K562 (cell line): ENCODE measurements around the gene TGFB2. TPM values are rescaled to one million over a fixed set of nuclear protein-coding genes. Genes with fewer than 3 reads are reported as not detected.

Source experiments
- ATAC-seq: fragments of 200-7000 bp; cut with Tn5 transposase; 3 replicates; pipeline ENCODE4 v1.9.1; 2020; ENCODE audit warnings: moderate library complexity
- BruUV-seq: library from RNA; stranded (reverse); fragments of 400-500 nt; replicated peaks from 2 replicates; lab custom pipeline; 2021; lab: Mats Ljungman, UMichigan
- CTCF ChIA-PET: fragments of 300-600 bp; formaldehyde crosslinking; extraction: SDS; loops from one replicate; lab custom pipeline; 2021; ENCODE audit warnings: low intra/inter-chr PET ratio; lab: Yijun Ruan, JAX
- POLR2A ChIA-PET: fragments of 300-600, 350-650 bp; sonication (Branson Sonifier 250); formaldehyde crosslinking; extraction: SDS; loops from one replicate; lab custom pipeline; 2021; ENCODE audit warnings: antibody characterized with exemption, inconsistent platforms; lab: Yijun Ruan, JAX
- DNase-seq, 4 experiments: peaks; one replicate each; pipeline versions ENCODE4 v3.0.0 to v3.0.0-alpha.2; 2011 to 2018; ENCODE audit warnings: low spot score in 3 of 4, mixed read lengths in 3 of 4; ENCODE audit errors: extremely low read depth in 1 of 4
- FAIRE-seq: peaks from 2 replicates; lab custom pipeline; 2011; peaks lifted over from hg19 to GRCh38; lab: Jason Lieb, UNC
- H2AFZ ChIP-seq: 2 replicates; pipeline ENCODE4 v1.6.0; 2011; ENCODE audit warnings: low read depth, low read length, control low read depth, inconsistent platforms
- H3K27ac ChIP-seq: fragments of 200-600 bp; 3 replicates; pipeline ENCODE4 v1.8.0; 2011; ENCODE audit warnings: low read depth, mild to moderate bottlenecking, control low read depth, inconsistent platforms, low read length, moderate library complexity, mixed read lengths; ENCODE audit errors: extremely low read depth
- H3K27me3 ChIP-seq, 2 experiments: fragments of 300-600 bp in 1 of 2; 2 replicates in 1 of 2; 3 replicates in 1 of 2; pipeline versions ENCODE4 v1.6.0 to v1.8.0; 2011; ENCODE audit warnings: inconsistent platforms in 2 of 2, low read length in 2 of 2, mild to moderate bottlenecking in 1 of 2, mixed read lengths in 1 of 2, moderate library complexity in 1 of 2; ENCODE audit not compliant: control insufficient read depth in 2 of 2, insufficient read depth in 2 of 2
- H3K36me3 ChIP-seq: fragments of 300-600 bp; 3 replicates; pipeline ENCODE4 v1.8.0; 2011; ENCODE audit warnings: mild to moderate bottlenecking, low read length, inconsistent platforms; ENCODE audit not compliant: control insufficient read depth, insufficient read depth
- H3K4me1 ChIP-seq, 2 experiments: fragments of 200-600 bp in 1 of 2; replicated peaks in 1 of 2; 2 replicates in 1 of 2; 3 replicates in 1 of 2; pipeline versions ENCODE4 v1.5.1 to v1.8.0; 2011; ENCODE audit warnings: inconsistent platforms in 2 of 2, low read length in 2 of 2, mild to moderate bottlenecking in 1 of 2, mixed read lengths in 1 of 2, moderate library complexity in 1 of 2; ENCODE audit not compliant: control insufficient read depth in 2 of 2, insufficient read depth in 2 of 2
- H3K4me2 ChIP-seq: 2 replicates; pipeline ENCODE4 v1.6.1; 2011; ENCODE audit warnings: low read length, control low read depth, inconsistent platforms, mixed read lengths; ENCODE audit not compliant: insufficient read depth
- H3K4me3 ChIP-seq: fragments of 200-600 bp; sonication (generic), shearing (Covaris generic); 2 replicates; pipeline ENCODE4 v1.5.1; 2016; ENCODE audit warnings: control low read depth, inconsistent platforms
- H3K79me2 ChIP-seq: fragments of 200-600 bp; 3 replicates; pipeline ENCODE4 v1.8.0; 2011; ENCODE audit warnings: low read length, inconsistent platforms; ENCODE audit not compliant: control insufficient read depth, insufficient read depth
- H3K9ac ChIP-seq, 2 experiments: 2 replicates each; pipeline versions ENCODE4 v1.6.0 to v1.6.1; 2011; ENCODE audit warnings: low read depth in 2 of 2, low read length in 2 of 2, control low read depth in 1 of 2, inconsistent platforms in 1 of 2, mild to moderate bottlenecking in 1 of 2, mixed read lengths in 1 of 2; ENCODE audit not compliant: insufficient read depth in 1 of 2
- H3K9me1 ChIP-seq: one replicate; pipeline ENCODE4 v1.6.0; 2011; ENCODE audit warnings: inconsistent platforms, mild to moderate bottlenecking, low read length, moderate library complexity; ENCODE audit not compliant: control insufficient read depth, insufficient read depth
- H3K9me3 ChIP-seq: replicated peaks from 2 replicates; pipeline ENCODE4 v1.5.1; 2011; ENCODE audit warnings: low read depth, low read length, inconsistent platforms; ENCODE audit not compliant: control insufficient read depth, insufficient read depth
- H4K20me1 ChIP-seq: replicated peaks from 2 replicates; pipeline ENCODE4 v1.6.1; 2011; ENCODE audit warnings: low read length, inconsistent platforms, mixed read lengths; ENCODE audit not compliant: control insufficient read depth, insufficient read depth
- C11orf30 ChIP-seq: fragments of 450-650 bp; IDR thresholded peaks from 2 replicates; pipeline ENCODE4 v1.6.1; 2016; ENCODE audit warnings: low read depth, mild to moderate bottlenecking
- EHMT2 ChIP-seq: fragments of 450-650 bp; IDR thresholded peaks from 2 replicates; pipeline ENCODE4 v1.6.1; 2018; ENCODE audit warnings: antibody characterized with exemption
- MAFF ChIP-seq: IDR thresholded peaks from 2 replicates; pipeline ENCODE4 v1.6.1; 2012; ENCODE audit warnings: low read length, improper control_type of control experiment
- ZNF316 ChIP-seq: fragments of 450-650 bp; IDR thresholded peaks from 2 replicates; pipeline ENCODE4 v1.6.1; 2016
- WGBS: fragments of 100-300 bp; shearing (Covaris generic); methylation state at CpG from one replicate; pipeline ENCODE4 v1.1.6; 2016; ENCODE audit warnings: low coverage, mixed read lengths; ENCODE audit not compliant: insufficient coverage; ENCODE audit errors: missing lambda C conversion rate; 5-methylcytosine and 5-hydroxymethylcytosine counted together
- in situ Hi-C: fragments of 300-500 bp; cut with MboI; formaldehyde crosslinking; loops from 4 replicates; pipeline ENCODE4 v1.15.0; 2018; ENCODE audit warnings: inconsistent platforms, mixed read lengths
- intact Hi-C: fragments of 100-400 bp; cut with micrococcal nuclease; formaldehyde crosslinking; loops from 2 replicates; pipeline ENCODE4 v1.14.2; 2022
- polyA plus RNA-seq, 8 experiments: library from polyadenylated mRNA; depleted of rRNA in 4 of 8; stranded (reverse) in 5 of 8; unstranded in 3 of 8; fragments of >200 nt; fragmentation: Nextera tagmentation in 2 of 8; fragmentation: Illumina TruSeq in 1 of 8; extraction: Ambion mirVana in 2 of 8; extraction: Trizol in 1 of 8; gene quantifications; 2 replicates each; pipeline versions ENCODE4 v1.2.1 to v1.2.3, GENCODE V29; 2011 to 2014; ENCODE audit warnings: inconsistent platforms in 1 of 8, missing spikeins in 1 of 8
- total RNA-seq, 7 experiments: library from RNA; depleted of rRNA in 6 of 7; stranded (reverse); fragments of >200 nt in 6 of 7; fragmentation: Illumina TruSeq in 2 of 7; extraction: Trizol in 2 of 7; gene quantifications; 2 replicates each; pipeline versions ENCODE4 v1.2.1 to v1.2.3, GENCODE V29; 2011 to 2021; ENCODE audit warnings: low replicate concordance in 1 of 7
- TF ChIP-seq, protein P1 (sequence below), 2 experiments: fragments of 450-650 bp; IDR thresholded peaks; 2 replicates each; pipeline ENCODE4 v1.6.1; 2018; ENCODE audit warnings: mild to moderate bottlenecking in 2 of 2, low read depth in 1 of 2; ENCODE audit not compliant: partially characterized antibody in 2 of 2

TGFB2 gene
- total and polyA plus RNA-seq, 9 of the 15 experiments (the other 6 are each of a cell fraction or from before 2014, with no cell fraction given), result 0.03 to 0.41 (median 0.11) TPM; not detected in 3

DNA sequence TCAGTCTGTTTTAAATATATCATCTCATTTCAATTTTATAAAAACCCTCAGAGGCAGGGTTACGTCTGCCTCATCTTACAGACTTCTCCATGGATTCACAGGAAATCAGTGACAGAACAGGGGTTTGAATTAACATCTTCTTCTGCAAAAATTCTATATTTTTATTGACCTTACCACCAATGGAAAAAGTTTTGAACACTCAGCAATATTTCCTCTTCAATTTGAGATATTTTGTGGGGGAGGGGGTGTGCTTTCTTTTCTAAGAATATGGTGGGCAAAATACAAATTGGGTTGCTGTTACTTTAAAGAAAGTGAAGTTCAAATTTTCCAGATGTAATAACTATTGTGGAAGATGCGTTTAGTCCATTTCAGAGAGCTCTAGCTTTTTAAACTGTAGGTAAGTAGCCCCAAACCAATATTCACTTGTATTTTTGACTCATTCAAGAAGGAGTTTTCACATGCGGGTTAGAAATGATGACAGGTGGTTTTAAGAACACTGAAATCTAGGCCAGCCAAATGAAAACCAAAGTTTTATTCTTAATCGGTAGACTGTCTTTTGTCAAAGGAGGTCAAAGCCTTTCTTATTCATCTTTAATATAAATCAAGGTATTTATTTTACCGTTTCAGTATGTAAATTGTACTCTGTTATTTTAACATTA is 17.4 kb downstream of the TGFB2 start:
- FAIRE-seq (no peak), DNase-seq (no peak), ATAC-seq (no peak)
- H3K4me2 ChIP-seq, result no peak overlapping the region
- in situ Hi-C loops, result no loop called here
- no TSS peak for BruUV-seq
- H3K4me3 ChIP-seq, result no peak overlapping the region
- CTCF ChIA-PET, result no interaction called here
- no peaks in the 10 kb centered on the region for H3K36me3 ChIP-seq
- no peaks in the 10 kb centered on the region for H3K9me3 ChIP-seq
- H3K27ac ChIP-seq, result no peak overlapping the region
- H2AFZ ChIP-seq, result no peak overlapping the region
- 0 out of 2 replicates have a peak, but pooled peaks have one; percentile 3 for TF ChIP-seq MAFF
- TF ChIP-seq ZNF316, result peak; percentile 69
- no peak for TF ChIP-seq EHMT2
- TF ChIP-seq C11orf30, result peak; percentile 43; the same call in 1 of the 2 replicates
- TF ChIP-seq, all 486 proteins: peak for 3
- no peak overlapping the region for H3K9ac ChIP-seq
- no peaks in the 10 kb centered on the region for H3K9me1 ChIP-seq
- POLR2A ChIA-PET, result no interaction called here
- no peaks in the 10 kb centered on the region for H3K27me3 ChIP-seq
- intact Hi-C loops, result loop anchor here (10.0 kb wide), 1 partner anchor 192 kb away; no protein-coding TSS in a partner anchor
- 30% methylated on average over 5 of the region's 5 CpGs for WGBS
- no peaks in the 10 kb centered on the region for H4K20me1 ChIP-seq
- H3K4me1 ChIP-seq, result peaks cover 0 to 6% of the 10 kb centered on the region in 2 experiments; a peak in 3 of 5 replicates
- H3K79me2 ChIP-seq, result no peaks in the 10 kb centered on the region

DNA sequence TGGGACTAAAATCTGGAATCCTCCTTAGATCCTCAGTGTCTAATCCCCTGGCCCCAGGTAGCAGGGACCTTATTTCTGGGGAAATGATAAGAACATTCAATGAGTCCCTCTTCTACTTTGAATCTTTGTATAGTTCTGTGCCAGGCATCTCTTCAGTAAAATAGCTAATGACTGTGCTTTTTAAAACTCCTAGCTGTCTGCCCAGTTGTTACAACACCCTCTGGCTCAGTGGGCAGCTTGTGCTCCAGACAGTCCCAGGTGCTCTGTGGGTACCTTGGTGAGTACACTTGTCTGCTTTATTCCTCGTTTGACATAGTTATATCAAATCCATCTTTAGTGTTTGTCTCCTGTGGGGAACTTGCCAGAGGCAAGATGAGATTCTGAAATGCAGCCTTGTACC is 18.0 kb downstream of the TGFB2 start:
- no peaks in the 10 kb centered on the region for H3K9me1 ChIP-seq
- DNase-seq, result no peak
- no peak overlapping the region for H3K4me3 ChIP-seq
- TF ChIP-seq, protein P1, sequence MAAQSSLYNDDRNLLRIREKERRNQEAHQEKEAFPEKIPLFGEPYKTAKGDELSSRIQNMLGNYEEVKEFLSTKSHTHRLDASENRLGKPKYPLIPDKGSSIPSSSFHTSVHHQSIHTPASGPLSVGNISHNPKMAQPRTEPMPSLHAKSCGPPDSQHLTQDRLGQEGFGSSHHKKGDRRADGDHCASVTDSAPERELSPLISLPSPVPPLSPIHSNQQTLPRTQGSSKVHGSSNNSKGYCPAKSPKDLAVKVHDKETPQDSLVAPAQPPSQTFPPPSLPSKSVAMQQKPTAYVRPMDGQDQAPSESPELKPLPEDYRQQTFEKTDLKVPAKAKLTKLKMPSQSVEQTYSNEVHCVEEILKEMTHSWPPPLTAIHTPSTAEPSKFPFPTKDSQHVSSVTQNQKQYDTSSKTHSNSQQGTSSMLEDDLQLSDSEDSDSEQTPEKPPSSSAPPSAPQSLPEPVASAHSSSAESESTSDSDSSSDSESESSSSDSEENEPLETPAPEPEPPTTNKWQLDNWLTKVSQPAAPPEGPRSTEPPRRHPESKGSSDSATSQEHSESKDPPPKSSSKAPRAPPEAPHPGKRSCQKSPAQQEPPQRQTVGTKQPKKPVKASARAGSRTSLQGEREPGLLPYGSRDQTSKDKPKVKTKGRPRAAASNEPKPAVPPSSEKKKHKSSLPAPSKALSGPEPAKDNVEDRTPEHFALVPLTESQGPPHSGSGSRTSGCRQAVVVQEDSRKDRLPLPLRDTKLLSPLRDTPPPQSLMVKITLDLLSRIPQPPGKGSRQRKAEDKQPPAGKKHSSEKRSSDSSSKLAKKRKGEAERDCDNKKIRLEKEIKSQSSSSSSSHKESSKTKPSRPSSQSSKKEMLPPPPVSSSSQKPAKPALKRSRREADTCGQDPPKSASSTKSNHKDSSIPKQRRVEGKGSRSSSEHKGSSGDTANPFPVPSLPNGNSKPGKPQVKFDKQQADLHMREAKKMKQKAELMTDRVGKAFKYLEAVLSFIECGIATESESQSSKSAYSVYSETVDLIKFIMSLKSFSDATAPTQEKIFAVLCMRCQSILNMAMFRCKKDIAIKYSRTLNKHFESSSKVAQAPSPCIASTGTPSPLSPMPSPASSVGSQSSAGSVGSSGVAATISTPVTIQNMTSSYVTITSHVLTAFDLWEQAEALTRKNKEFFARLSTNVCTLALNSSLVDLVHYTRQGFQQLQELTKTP (IDR thresholded peaks at IDR 0.05; ENCODE audit: low read depth in 1 of 2, partially characterized antibody in 2 of 2), result no peak
- TF ChIP-seq, all 486 proteins: peak for 0
- Histone ChIP-seq H3K9ac (no peak overlapping the region), H3K4me1 (0 out of 5 replicates have a peak, but pooled peaks cover 0 to under 1% of the 10 kb centered on the region in 2 experiments), H3K36me3 (no peaks in the 10 kb centered on the region), H4K20me1 (no peaks in the 10 kb centered on the region), H3K9me3 (no peaks in the 10 kb centered on the region), H2AFZ (no peak overlapping the region), H3K79me2 (no peaks in the 10 kb centered on the region), H3K4me2 (no peak overlapping the region), H3K27me3 (no peaks in the 10 kb centered on the region), H3K27ac (no peak overlapping the region)
- intact Hi-C loops, result loop anchor here (10.0 kb wide), 1 partner anchor 192 kb away; no protein-coding TSS in a partner anchor
- in situ Hi-C loops, result no loop called here
- POLR2A ChIA-PET, result no interaction called here
- FAIRE-seq (no peak), ATAC-seq (no peak)
- CTCF ChIA-PET, result no interaction called here
- no TSS peak for BruUV-seq
- 0% methylated on average over 1 of the region's 1 CpG for WGBS
